GM23338 (cell line): Measurements from ENCODE around the gene FGF19.

Experiments used
- CTCF ChIP-seq, 2 experiments: fragments of 200-600 bp in 1 of 2; sonication (generic) in 1 of 2; conservative IDR thresholded peaks; 2 replicates each; pipeline versions ENCODE4 v1.5.1 to v1.6.1; 2016 to 2017; ENCODE audit warnings: antibody characterized with exemption in 2 of 2, low read depth in 2 of 2, mild to moderate bottlenecking in 2 of 2, moderate library complexity in 1 of 2
- EZH2 ChIP-seq: fragments of 200-600 bp; sonication (generic); IDR thresholded peaks from one replicate; pipeline ENCODE4 v1.8.0; 2017; ENCODE audit warnings: antibody characterized with exemption, mild to moderate bottlenecking, low read depth; ENCODE audit not compliant: unreplicated experiment
- REST ChIP-seq: IDR thresholded peaks from one replicate; pipeline ENCODE4 v1.6.1; 2018; ENCODE audit warnings: antibody characterized with exemption; ENCODE audit not compliant: unreplicated experiment

- no peak for TF ChIP-seq CTCF (conservative IDR thresholded peaks at IDR 0.05; ENCODE audit: low read depth in 2 of 2)
- no peak for TF ChIP-seq REST
- no peak for TF ChIP-seq EZH2
Measured at GRCh38 chr11:69666261-69666660, 37.6 kb downstream of the FGF19 start.
